H54 (cell line): ENCODE measurements around the gene PPIL6.

Source experiments
- DNase-seq: peaks from one replicate; pipeline ENCODE4 v3.0.0; 2011; ENCODE audit warnings: low spot score, mixed read lengths; ENCODE audit not compliant: insufficient read length
- FAIRE-seq: peaks from 3 replicates; lab custom pipeline; 2011; peaks lifted over from hg19 to GRCh38; lab: Jason Lieb, UNC
- POLR2A ChIP-seq: IDR thresholded peaks from 2 replicates; pipeline ENCODE4 v1.6.1; 2011; ENCODE audit warnings: low read depth, mild to moderate bottlenecking, low read length

Gene PPIL6

GRCh38 chr6:109342506-109342905, 97.9 kb downstream of the PPIL6 start:
- FAIRE-seq (no peak), DNase-seq (no peak)
- no peak for TF ChIP-seq POLR2A

GRCh38 chr6:109340811-109341210, 99.6 kb downstream of the PPIL6 start:
- TF ChIP-seq POLR2A = no peak
- no peak for FAIRE-seq
- DNase-seq = no peak
